ENCODE results near the gene NUDT13. TPM values are rescaled to one million over a fixed set of nuclear protein-coding genes. Genes with fewer than 3 reads are reported as not detected.
A peak's percentile ranks its signal among the peaks of the same experiment; 100 is the strongest.

NUDT13 gene
- polyA plus RNA-seq, 2 of the 4 experiments (the other 2 are of a cell fraction): 3.8 to 4.9 TPM

DNA sequence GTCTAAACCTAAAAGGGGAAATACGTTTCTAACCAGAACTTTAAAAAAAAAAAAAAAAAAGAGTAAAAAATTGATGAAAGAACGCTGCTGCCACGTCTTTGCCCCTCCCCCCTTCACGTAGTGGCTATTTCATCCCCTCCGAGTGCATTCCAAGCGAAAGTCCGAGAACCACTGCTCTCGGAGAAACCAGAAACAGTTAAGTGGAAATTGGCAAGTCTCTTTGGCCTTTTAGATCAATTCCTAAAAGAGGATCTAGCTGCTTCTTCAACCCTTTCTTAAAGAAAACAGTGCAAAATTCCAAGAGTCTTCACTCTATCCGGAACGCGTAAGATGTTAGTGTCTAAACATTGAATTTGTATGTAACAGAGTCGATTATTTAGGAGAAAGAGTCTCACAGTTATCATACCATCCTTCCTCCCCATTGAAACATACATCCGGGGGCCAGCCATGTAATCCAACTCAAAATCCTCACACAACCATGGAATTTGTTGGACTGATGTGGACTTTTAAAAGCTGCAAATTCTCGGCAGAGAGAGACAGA lies 14.7 kb upstream of the NUDT13 start:
- FAIRE-seq: no peak
- Histone ChIP-seq H3K9me3 (no peaks in the 10 kb centered on the region), H3K4me1 (peaks cover 18% of the 10 kb centered on the region), H3K4me3 (peak overlapping the region; percentile 75), H3K4me2 (peak overlapping the region; percentile 72), H3K27ac (peak overlapping the region; percentile 90 to 94)
- ChIA-PET POLR2A (interaction anchor here (0.7 to 3.4 kb wide), 12 partner anchors 12 to 741 kb away, joined by 3 to 55 read pairs (median 4); partner anchors contain the start of genes DNAJB12, ECD, FAM149B1 and NUDT13), CTCF (interaction anchor here (0.6 to 1.7 kb wide), 19 partner anchors 8 to 731 kb away, joined by 3 to 19 read pairs (median 4); partner anchors contain the start of gene NUDT13)
- no peak for TF ChIP-seq HOXA7 (CRISPR knock-in tag; IDR thresholded peaks at IDR 0.05)
- TF ChIP-seq CHD2 (IDR thresholded peaks at IDR 0.05; ENCODE audit: low read length, partially characterized antibody): no peak
- no peak for TF ChIP-seq PHF8 (IDR thresholded peaks at IDR 0.05; ENCODE audit: borderline replicate concordance, low read depth)
- no peak for TF ChIP-seq CEBPB (IDR thresholded peaks at IDR 0.05)
- TF ChIP-seq POLR2AphosphoS2 (conservative IDR thresholded peaks at IDR 0.05; ENCODE audit: low read length): no peak
- no peak for TF ChIP-seq TP53 (CRISPR knock-in tag; IDR thresholded peaks at IDR 0.05)
- no peak for TF ChIP-seq TFCP2L1 (CRISPR knock-in tag; IDR thresholded peaks at IDR 0.05)
- TF ChIP-seq KDM1A (IDR thresholded peaks at IDR 0.05; ENCODE audit: low read depth): no peak
- no peak for TF ChIP-seq FOXS1 (CRISPR knock-in tag; IDR thresholded peaks at IDR 0.05)
- 1% methylated on average over 14 of the region's 14 CpGs for WGBS (ENCODE audit: missing lambda C conversion rate)
- peak; percentile 14 to 24; a peak in 3 of 6 replicates for ATAC-seq
- peak; percentile 48 to 58 for DNase-seq (ENCODE audit: low read depth in 1 of 2, low spot score in 1 of 2)

DNA sequence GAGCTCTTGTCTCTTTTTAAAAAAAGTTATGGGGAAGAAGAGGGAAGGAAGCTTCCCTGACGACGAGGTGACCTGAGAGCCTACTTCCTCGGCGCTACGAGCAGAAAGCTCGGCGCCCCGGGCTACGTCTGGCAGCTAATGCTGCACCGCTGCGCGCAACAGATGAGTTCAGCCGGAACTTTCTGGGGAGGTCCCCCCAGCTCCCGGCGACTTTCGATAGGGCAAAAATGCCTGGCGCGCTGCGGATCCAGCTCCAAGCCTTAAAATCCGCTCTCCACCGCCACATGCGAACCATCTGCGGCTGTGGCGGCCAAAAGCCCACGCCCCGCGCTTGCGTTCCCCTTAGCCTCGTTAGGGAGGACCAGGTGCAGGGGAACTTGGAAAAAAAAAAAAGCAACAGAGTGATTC lies 14.2 kb upstream of the NUDT13 start:
- peak; percentile 60 to 67 for DNase-seq (ENCODE audit: low read depth in 1 of 2, low spot score in 1 of 2)

DNA sequence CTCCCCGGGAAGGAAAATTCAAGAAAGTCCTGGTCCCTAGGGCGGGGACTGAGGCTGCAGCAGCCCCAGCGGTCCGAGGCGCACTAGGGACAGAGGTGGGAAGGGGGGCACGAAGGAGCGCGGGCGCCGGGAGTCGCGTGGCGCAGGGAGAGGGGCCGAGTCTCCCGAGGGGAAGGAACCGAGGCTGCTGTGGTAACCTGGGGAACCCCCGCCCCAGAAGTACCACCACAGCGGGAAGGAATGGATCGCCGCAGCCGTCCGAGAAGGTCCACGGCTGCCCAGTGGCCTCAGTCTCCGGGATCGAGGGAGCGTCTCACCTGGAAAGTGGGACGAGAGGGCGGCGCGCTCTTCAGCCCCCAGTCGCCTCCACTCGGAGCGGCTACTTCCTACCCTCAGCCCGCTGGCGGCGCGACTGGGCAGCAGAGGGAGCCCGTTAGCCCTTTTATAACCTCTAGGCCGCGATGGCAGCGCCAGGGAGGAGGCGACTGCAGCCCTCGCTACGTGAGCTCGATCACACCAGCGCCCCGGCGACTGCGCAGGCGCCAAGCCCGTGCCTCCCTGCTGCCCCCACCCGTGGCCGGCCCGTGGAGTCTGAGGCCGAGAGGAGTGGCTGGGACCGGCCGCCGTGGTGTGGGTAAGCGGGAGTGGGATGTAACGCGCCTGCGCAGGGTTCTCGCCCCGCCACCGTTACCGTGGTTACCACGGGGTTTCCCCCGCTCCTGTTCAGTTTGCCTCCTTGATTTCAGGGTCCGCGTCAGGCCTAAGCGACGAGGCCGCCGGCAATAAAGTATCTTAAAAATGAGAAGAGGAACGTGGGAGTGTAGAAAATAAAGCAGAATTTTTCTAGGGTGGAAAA lies 13.6 kb upstream of the NUDT13 start, which contains the start of gene P4HA1:
Gene P4HA1, minus strand, starts transcription at position 418 of the 856 bp plus-strand sequence. CDS start 21,983 bp downstream, outside the sequence.
- peak; percentile 90 to 96 for ATAC-seq
- FAIRE-seq: no peak
- H3K4me1 ChIP-seq: peaks cover 18% of the 10 kb centered on the region
- peak within 1 kb of the TSS; percentile 72 for H3K4me2 ChIP-seq
- H3K9me3 ChIP-seq: no peaks in the 10 kb centered on the region
- peak; percentile 94 to 98 for DNase-seq (ENCODE audit: low read depth in 1 of 2, low spot score in 1 of 2)
- CTCF ChIA-PET: interaction anchor here (0.6 to 5.1 kb wide), 22 partner anchors 9 to 79 kb away, joined by 3 to 49 read pairs (median 4); partner anchors contain the start of gene NUDT13
- 2% methylated on average over 50 of the region's 75 CpGs for WGBS (ENCODE audit: missing lambda C conversion rate)
- H3K27ac ChIP-seq: peak within 1 kb of the TSS; percentile 90 to 94
- POLR2A ChIA-PET: interaction anchor here (0.6 to 3.4 kb wide), 14 partner anchors 14 to 742 kb away, joined by 3 to 55 read pairs (median 4); partner anchors contain the start of genes DNAJB12, ECD, FAM149B1 and NUDT13
- H3K4me3 ChIP-seq: peak within 1 kb of the TSS; percentile 75
- TF ChIP-seq, protein P1, sequence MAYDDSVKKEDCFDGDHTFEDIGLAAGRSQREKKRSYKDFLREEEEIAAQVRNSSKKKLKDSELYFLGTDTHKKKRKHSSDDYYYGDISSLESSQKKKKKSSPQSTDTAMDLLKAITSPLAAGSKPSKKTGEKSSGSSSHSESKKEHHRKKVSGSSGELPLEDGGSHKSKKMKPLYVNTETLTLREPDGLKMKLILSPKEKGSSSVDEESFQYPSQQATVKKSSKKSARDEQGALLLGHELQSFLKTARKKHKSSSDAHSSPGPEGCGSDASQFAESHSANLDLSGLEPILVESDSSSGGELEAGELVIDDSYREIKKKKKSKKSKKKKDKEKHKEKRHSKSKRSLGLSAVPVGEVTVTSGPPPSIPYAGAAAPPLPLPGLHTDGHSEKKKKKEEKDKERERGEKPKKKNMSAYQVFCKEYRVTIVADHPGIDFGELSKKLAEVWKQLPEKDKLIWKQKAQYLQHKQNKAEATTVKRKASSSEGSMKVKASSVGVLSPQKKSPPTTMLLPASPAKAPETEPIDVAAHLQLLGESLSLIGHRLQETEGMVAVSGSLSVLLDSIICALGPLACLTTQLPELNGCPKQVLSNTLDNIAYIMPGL (CRISPR knock-in tag; IDR thresholded peaks at IDR 0.05; ENCODE audit: borderline replicate concordance): no peak
- no peak for TF ChIP-seq NPAS2 (CRISPR knock-in tag; IDR thresholded peaks at IDR 0.05; ENCODE audit: borderline replicate concordance)
- no peak for TF ChIP-seq RCOR1 (IDR thresholded peaks at IDR 0.05; ENCODE audit: low read depth, low read length)
- TF ChIP-seq JUN (IDR thresholded peaks at IDR 0.05): peak; percentile 60 to 79; a peak in 4 of 5 replicates
- peak; percentile 85 for TF ChIP-seq TFCP2L1 (CRISPR knock-in tag; IDR thresholded peaks at IDR 0.05)
- peak; percentile 99 for TF ChIP-seq POLR2A (IDR thresholded peaks at IDR 0.05; ENCODE audit: low read length)
- TF ChIP-seq, protein P2, sequence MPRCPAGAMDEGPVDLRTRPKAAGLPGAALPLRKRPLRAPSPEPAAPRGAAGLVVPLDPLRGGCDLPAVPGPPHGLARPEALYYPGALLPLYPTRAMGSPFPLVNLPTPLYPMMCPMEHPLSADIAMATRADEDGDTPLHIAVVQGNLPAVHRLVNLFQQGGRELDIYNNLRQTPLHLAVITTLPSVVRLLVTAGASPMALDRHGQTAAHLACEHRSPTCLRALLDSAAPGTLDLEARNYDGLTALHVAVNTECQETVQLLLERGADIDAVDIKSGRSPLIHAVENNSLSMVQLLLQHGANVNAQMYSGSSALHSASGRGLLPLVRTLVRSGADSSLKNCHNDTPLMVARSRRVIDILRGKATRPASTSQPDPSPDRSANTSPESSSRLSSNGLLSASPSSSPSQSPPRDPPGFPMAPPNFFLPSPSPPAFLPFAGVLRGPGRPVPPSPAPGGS (IDR thresholded peaks at IDR 0.05): peak; percentile 79; the same call in 1 of the 3 replicates
- no peak for TF ChIP-seq FOSB (CRISPR knock-in tag; IDR thresholded peaks at IDR 0.05)
- peak; percentile 84 for TF ChIP-seq SMC3 (IDR thresholded peaks at IDR 0.05)
- TF ChIP-seq BHLHE40 (IDR thresholded peaks at IDR 0.05; ENCODE audit: low read depth, low read length): no peak
- TF ChIP-seq CBX2 (IDR thresholded peaks at IDR 0.05; ENCODE audit: borderline replicate concordance, low read depth): no peak
- no peak for TF ChIP-seq KDM1A (IDR thresholded peaks at IDR 0.05; ENCODE audit: low read depth)
- no peak for TF ChIP-seq RNF2 (IDR thresholded peaks at IDR 0.05; ENCODE audit: borderline replicate concordance, low read depth)
- TF ChIP-seq PHF8 (IDR thresholded peaks at IDR 0.05; ENCODE audit: borderline replicate concordance, low read depth): peak; percentile 83
- TF ChIP-seq, protein P3, sequence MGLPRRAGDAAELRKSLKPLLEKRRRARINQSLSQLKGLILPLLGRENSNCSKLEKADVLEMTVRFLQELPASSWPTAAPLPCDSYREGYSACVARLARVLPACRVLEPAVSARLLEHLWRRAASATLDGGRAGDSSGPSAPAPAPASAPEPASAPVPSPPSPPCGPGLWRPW (IDR thresholded peaks at IDR 0.05): no peak
- no peak for TF ChIP-seq NR3C1 (IDR thresholded peaks at IDR 0.05)
- TF ChIP-seq, protein P4, sequence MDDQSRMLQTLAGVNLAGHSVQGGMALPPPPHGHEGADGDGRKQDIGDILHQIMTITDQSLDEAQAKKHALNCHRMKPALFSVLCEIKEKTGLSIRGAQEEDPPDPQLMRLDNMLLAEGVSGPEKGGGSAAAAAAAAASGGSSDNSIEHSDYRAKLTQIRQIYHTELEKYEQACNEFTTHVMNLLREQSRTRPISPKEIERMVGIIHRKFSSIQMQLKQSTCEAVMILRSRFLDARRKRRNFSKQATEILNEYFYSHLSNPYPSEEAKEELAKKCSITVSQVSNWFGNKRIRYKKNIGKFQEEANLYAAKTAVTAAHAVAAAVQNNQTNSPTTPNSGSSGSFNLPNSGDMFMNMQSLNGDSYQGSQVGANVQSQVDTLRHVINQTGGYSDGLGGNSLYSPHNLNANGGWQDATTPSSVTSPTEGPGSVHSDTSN (IDR thresholded peaks at IDR 0.05): peak; percentile 37; the same call in 1 of the 2 replicates
- no peak for TF ChIP-seq ZSCAN20 (CRISPR knock-in tag; IDR thresholded peaks at IDR 0.05)

More for the DNA sequence above, 14.2 kb upstream of the NUDT13 start:
- FAIRE-seq (no peak), ATAC-seq (peak; percentile 75 to 76)
- CTCF ChIA-PET: interaction anchor here (0.6 to 1.7 kb wide), 15 partner anchors 9 to 161 kb away, joined by 3 to 19 read pairs (median 4); partner anchors contain the start of gene NUDT13
- Histone ChIP-seq H3K4me2 (peak overlapping the region; percentile 72), H3K4me1 (peaks cover 18% of the 10 kb centered on the region), H3K9me3 (no peaks in the 10 kb centered on the region), H3K27ac (peak overlapping the region; percentile 90 to 94), H3K4me3 (peak overlapping the region; percentile 75)
- under 1% methylated on average over 28 of the region's 29 CpGs for WGBS (ENCODE audit: missing lambda C conversion rate)
- POLR2A ChIA-PET: interaction anchor here (0.7 to 3.4 kb wide), 12 partner anchors 15 to 741 kb away, joined by 3 to 55 read pairs (median 4); partner anchors contain the start of genes DNAJB12, ECD, FAM149B1 and NUDT13
- TF ChIP-seq, protein P5, sequence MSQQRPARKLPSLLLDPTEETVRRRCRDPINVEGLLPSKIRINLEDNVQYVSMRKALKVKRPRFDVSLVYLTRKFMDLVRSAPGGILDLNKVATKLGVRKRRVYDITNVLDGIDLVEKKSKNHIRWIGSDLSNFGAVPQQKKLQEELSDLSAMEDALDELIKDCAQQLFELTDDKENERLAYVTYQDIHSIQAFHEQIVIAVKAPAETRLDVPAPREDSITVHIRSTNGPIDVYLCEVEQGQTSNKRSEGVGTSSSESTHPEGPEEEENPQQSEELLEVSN (IDR thresholded peaks at IDR 0.05; ENCODE audit: borderline replicate concordance, low read depth): 0 out of 2 replicates have a peak, but pooled peaks have one; percentile 48
- no peak for TF ChIP-seq FOSB (CRISPR knock-in tag; IDR thresholded peaks at IDR 0.05)
